G401.6 (cell line): ENCODE results near the gene PCGF2.
"Not testable (repeated sequence)": the region's sequence is repeated elsewhere in the genome, so short reads cannot be mapped to it uniquely, and the experiment has no call there.

Experiments used
- FAIRE-seq: peaks from 2 replicates; lab custom pipeline; 2012; peaks lifted over from hg19 to GRCh38; lab: Jason Lieb, UNC

The PCGF2 gene

GRCh38 chr17:38748149-38748891, at the start of gene PCGF2:
PCGF2 (minus strand) TSS chr17:38748336; CDS start chr17:38740402, 7,934 bp downstream.
- FAIRE-seq = no peak

GRCh38 chr17:38797828-38798227, 49.7 kb upstream of the PCGF2 start:
- no peak for FAIRE-seq

GRCh38 chr17:38797158-38797490, 49.0 kb upstream of the PCGF2 start:
- no peak for FAIRE-seq

GRCh38 chr17:38796451-38797157, 48.5 kb upstream of the PCGF2 start:
- FAIRE-seq = no peak

GRCh38 chr17:38794221-38794620, 46.1 kb upstream of the PCGF2 start:
- FAIRE-seq = no peak

- no peak for FAIRE-seq
Measured at GRCh38 chr17:38791162-38791561, 43.0 kb upstream of the PCGF2 start.

- FAIRE-seq = not testable (repeated sequence)
Measured at GRCh38 chr17:38790148-38790707, 42.1 kb upstream of the PCGF2 start.

- no peak for FAIRE-seq
Measured at GRCh38 chr17:38789185-38789584, 41.0 kb upstream of the PCGF2 start.

- not testable (repeated sequence) for FAIRE-seq
Measured at GRCh38 chr17:38787999-38788398, 39.9 kb upstream of the PCGF2 start.

GRCh38 chr17:38786372-38786771, 38.2 kb upstream of the PCGF2 start:
- FAIRE-seq = no peak

GRCh38 chr17:38783227-38783626, 35.1 kb upstream of the PCGF2 start:
- no peak for FAIRE-seq

GRCh38 chr17:38779965-38780752, 32.0 kb upstream of the PCGF2 start:
- no peak for FAIRE-seq

GRCh38 chr17:38777641-38778250, 29.6 kb upstream of the PCGF2 start:
- FAIRE-seq = no peak

GRCh38 chr17:38773258-38773657, 25.1 kb upstream of the PCGF2 start:
- FAIRE-seq = no peak

GRCh38 chr17:38768417-38768816, 20.3 kb upstream of the PCGF2 start:
- FAIRE-seq = no peak

- FAIRE-seq = no peak
Measured at GRCh38 chr17:38766341-38766740, 18.2 kb upstream of the PCGF2 start.

GRCh38 chr17:38762231-38762630, 14.1 kb upstream of the PCGF2 start:
- FAIRE-seq = no peak

- FAIRE-seq = no peak
Measured at GRCh38 chr17:38761612-38762011, 13.5 kb upstream of the PCGF2 start.

GRCh38 chr17:38753071-38753506, 5.0 kb upstream of the PCGF2 start:
- no peak for FAIRE-seq

GRCh38 chr17:38752308-38753070, 4.4 kb upstream of the PCGF2 start, which contains the start of gene PSMB3:
PSMB3 (plus strand) TSS chr17:38752741; CDS start chr17:38752827, 86 bp downstream.
- FAIRE-seq = no peak

- FAIRE-seq = no peak
Measured at GRCh38 chr17:38751808-38752307, 3.7 kb upstream of the PCGF2 start.
